Neuronal stem cell (in vitro differentiated cells): ENCODE measurements around the gene TAF6L.

Experiments
- DNase-seq: peaks from one replicate; pipeline ENCODE4 v3.0.0-alpha.2; 2013; ENCODE audit warnings: low spot score
- H2AFZ ChIP-seq: one replicate; pipeline ENCODE4 v1.6.1; 2013; ENCODE audit warnings: mild to moderate bottlenecking, low read length, inconsistent platforms
- H2AK5ac ChIP-seq: 2 replicates; pipeline ENCODE4 v1.6.1; 2013; ENCODE audit warnings: low read depth, mild to moderate bottlenecking, inconsistent platforms, low read length, moderate library complexity, mixed read lengths
- H2BK120ac ChIP-seq: 2 replicates; pipeline ENCODE4 v1.6.1; 2013; ENCODE audit warnings: low read depth, mild to moderate bottlenecking, inconsistent platforms, low read length, moderate library complexity, mixed read lengths
- H2BK12ac ChIP-seq: one replicate; pipeline ENCODE4 v1.6.1; 2013; ENCODE audit warnings: low read length, inconsistent platforms
- H2BK15ac ChIP-seq: 2 replicates; pipeline ENCODE4 v1.6.1; 2013; ENCODE audit warnings: mild to moderate bottlenecking, low read length, inconsistent platforms, mixed read lengths
- H2BK5ac ChIP-seq: one replicate; pipeline ENCODE4 v1.6.1; 2013; ENCODE audit warnings: inconsistent platforms, mild to moderate bottlenecking, low read length, moderate library complexity
- H3K14ac ChIP-seq: one replicate; pipeline ENCODE4 v1.6.1; 2013; ENCODE audit warnings: low read length, inconsistent platforms
- H3K18ac ChIP-seq: 2 replicates; pipeline ENCODE4 v1.6.1; 2013; ENCODE audit warnings: low read length, inconsistent platforms
- H3K23ac ChIP-seq: 2 replicates; pipeline ENCODE4 v1.6.1; 2013; ENCODE audit warnings: low read depth, mild to moderate bottlenecking, mixed read lengths, low read length, inconsistent platforms; ENCODE audit not compliant: poor library complexity
- H3K27ac ChIP-seq: replicated peaks from 3 replicates; pipeline ENCODE4 v1.5.1; 2013; ENCODE audit warnings: low read length, inconsistent platforms
- H3K27me3 ChIP-seq, 3 experiments: 2 replicates each; pipeline ENCODE4 v1.6.1; 2013; ENCODE audit warnings: low read length in 3 of 3, mild to moderate bottlenecking in 2 of 3, inconsistent platforms in 1 of 3, low read depth in 1 of 3, mixed read lengths in 1 of 3, moderate library complexity in 1 of 3; ENCODE audit not compliant: control insufficient read depth in 3 of 3, insufficient read depth in 3 of 3
- H3K36me3 ChIP-seq, 2 donors: replicated peaks in 1 of 2; 2 replicates each; pipeline ENCODE4 v1.6.1; 2013; ENCODE audit warnings: low read length in 2 of 2; ENCODE audit not compliant: control insufficient read depth in 2 of 2, insufficient read depth in 2 of 2
- H3K4ac ChIP-seq: 2 replicates; pipeline ENCODE4 v1.6.1; 2013; ENCODE audit warnings: inconsistent platforms, mild to moderate bottlenecking, low read length, moderate library complexity
- H3K4me1 ChIP-seq, 2 donors: 1 replicate in 1 of 2; 2 replicates in 1 of 2; pipeline ENCODE4 v1.6.1; 2013; ENCODE audit warnings: low read length in 2 of 2, low read depth in 1 of 2; ENCODE audit not compliant: control insufficient read depth in 2 of 2, insufficient read depth in 1 of 2
- H3K4me2 ChIP-seq: one replicate; pipeline ENCODE4 v1.6.1; 2013; ENCODE audit warnings: mild to moderate bottlenecking, low read length, inconsistent platforms; ENCODE audit not compliant: insufficient read depth, poor library complexity, severe bottlenecking
- H3K4me3 ChIP-seq, 2 donors: 2 replicates each; pipeline ENCODE4 v1.5.1; 2013; ENCODE audit warnings: low read length in 2 of 2, mild to moderate bottlenecking in 2 of 2, inconsistent platforms in 1 of 2, moderate library complexity in 1 of 2
- H3K79me1 ChIP-seq: one replicate; pipeline ENCODE4 v1.6.1; 2013; ENCODE audit warnings: low read depth, mild to moderate bottlenecking, inconsistent platforms, low read length, moderate library complexity
- H3K9ac ChIP-seq: one replicate; pipeline ENCODE4 v1.6.1; 2013; ENCODE audit warnings: mild to moderate bottlenecking, low read depth, low read length, inconsistent platforms; ENCODE audit not compliant: poor library complexity
- H3K9me3 ChIP-seq, 2 donors: replicated peaks in 1 of 2; 2 replicates each; pipeline versions ENCODE3 to v1.6.1; 2013; ENCODE audit warnings: low read length in 2 of 2, mild to moderate bottlenecking in 2 of 2, inconsistent platforms in 1 of 2, low read depth in 1 of 2, mixed read lengths in 1 of 2, moderate library complexity in 1 of 2; ENCODE audit not compliant: control insufficient read depth in 2 of 2, insufficient read depth in 1 of 2
- H4K8ac ChIP-seq: one replicate; pipeline ENCODE4 v1.6.1; 2013; ENCODE audit warnings: low read depth, mild to moderate bottlenecking, inconsistent platforms, low read length, moderate library complexity
- H4K91ac ChIP-seq: one replicate; pipeline ENCODE4 v1.6.1; 2013; ENCODE audit warnings: low read length, low read depth, mild to moderate bottlenecking, inconsistent platforms; ENCODE audit not compliant: poor library complexity
- WGBS, 2 donors: extraction: QIAGEN DNeasy Blood & Tissue Kit; methylation state at CpG; one replicate each; pipeline ENCODE4 v1.1.7; 2013; ENCODE audit warnings: missing lambda C conversion rate in 2 of 2, mixed read lengths in 1 of 2; ENCODE audit not compliant: insufficient read length in 2 of 2, insufficient replicate concordance in 1 of 2; ENCODE audit errors: extremely low coverage in 2 of 2; 5-methylcytosine and 5-hydroxymethylcytosine counted together

Gene TAF6L

GRCh38 chr11:62792202-62792575 lies 21.0 kb downstream of the TAF6L start:
- Histone ChIP-seq H3K23ac (peak overlapping the region; percentile 68), H2BK5ac (no peak overlapping the region), H3K4ac (no peak overlapping the region), H3K27ac (peak overlapping the region; percentile 25), H3K79me1 (peaks cover 4% of the 10 kb centered on the region), H3K9ac (peak overlapping the region; percentile 17), H3K4me2 (no peak overlapping the region), H2AK5ac (peak overlapping the region; percentile 28), H4K91ac (no peak overlapping the region), H3K36me3 (peaks cover 37 to 89% of the 10 kb centered on the region in 2 donors), H3K9me3 (no peaks in the 10 kb centered on the region), H3K4me1 (peaks cover 5 to 10% of the 10 kb centered on the region in 2 donors), H3K14ac (no peak overlapping the region), H3K4me3 (peak overlapping the region in 1 of 2 donors; percentile 91), H2AFZ (peak overlapping the region; percentile 88), H3K27me3 (no peaks in the 10 kb centered on the region), H2BK120ac (no peak overlapping the region), H3K18ac (no peak overlapping the region), H4K8ac (no peak overlapping the region), H2BK15ac (no peak overlapping the region), H2BK12ac (no peak overlapping the region)
- WGBS, 2 donors = no CpG with 5 or more reads among the region's 11 CpGs
- no peak for DNase-seq

DNA sequence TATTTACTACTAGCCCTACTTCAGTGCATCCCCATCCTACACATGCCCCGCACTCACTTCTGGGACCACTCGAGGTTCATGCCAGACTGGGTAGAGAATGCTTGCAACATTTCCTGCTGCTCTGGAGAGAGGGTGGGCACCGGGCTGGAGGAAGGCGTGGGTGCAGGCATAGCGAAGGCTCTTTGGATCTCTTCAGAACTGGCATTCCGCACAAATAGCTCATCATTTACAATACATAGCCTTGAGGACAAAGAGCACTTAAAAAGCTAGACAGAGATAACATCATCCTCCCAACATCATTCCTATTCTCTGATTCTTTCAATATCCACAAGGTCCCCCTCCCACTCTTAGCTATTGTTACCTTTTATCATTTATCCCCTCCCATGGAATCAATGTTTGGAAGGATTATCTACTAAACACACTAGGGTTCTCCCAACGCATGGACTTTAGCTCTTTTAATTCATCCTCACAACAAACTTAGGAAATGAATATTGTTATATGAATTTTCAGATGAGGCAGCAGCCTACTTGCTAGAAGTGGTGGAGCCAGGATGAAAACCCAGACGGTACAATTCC lies 23.1 kb downstream of the TAF6L start:
- H3K27ac ChIP-seq = no peak overlapping the region
- H3K14ac ChIP-seq = no peak overlapping the region
- no peak overlapping the region for H2AK5ac ChIP-seq
- peaks cover 4% of the 10 kb centered on the region for H3K79me1 ChIP-seq
- no peak overlapping the region for H2BK15ac ChIP-seq
- peaks cover 5 to 7% of the 10 kb centered on the region in 2 donors for H3K4me1 ChIP-seq
- H3K4me2 ChIP-seq = no peak overlapping the region
- no peaks in the 10 kb centered on the region for H3K9me3 ChIP-seq
- no peak overlapping the region for H2BK12ac ChIP-seq
- WGBS, 2 donors = no CpG with 5 or more reads among the region's 8 CpGs
- H4K91ac ChIP-seq = no peak overlapping the region
- no peak overlapping the region for H2BK120ac ChIP-seq
- no peak overlapping the region for H3K18ac ChIP-seq
- no peak overlapping the region for H3K4ac ChIP-seq
- H3K27me3 ChIP-seq = no peaks in the 10 kb centered on the region
- H2AFZ ChIP-seq = no peak overlapping the region
- H4K8ac ChIP-seq = no peak overlapping the region
- H3K23ac ChIP-seq = no peak overlapping the region
- DNase-seq = no peak
- H3K4me3 ChIP-seq = no peak overlapping the region
- no peak overlapping the region for H3K9ac ChIP-seq
- peaks cover 44 to 95% of the 10 kb centered on the region in 2 donors for H3K36me3 ChIP-seq
- H2BK5ac ChIP-seq = no peak overlapping the region

GRCh38 chr11:62796281-62796680 lies 25.1 kb downstream of the TAF6L start:
- no CpG with 5 or more reads among the region's 7 CpGs for WGBS, 2 donors
- H3K9ac ChIP-seq = no peak overlapping the region
- no peak overlapping the region for H2BK12ac ChIP-seq
- H3K9me3 ChIP-seq = no peaks in the 10 kb centered on the region
- H2AK5ac ChIP-seq = no peak overlapping the region
- no peaks in the 10 kb centered on the region for H3K27me3 ChIP-seq
- no peak overlapping the region for H4K8ac ChIP-seq
- no peak overlapping the region for H3K14ac ChIP-seq
- H3K18ac ChIP-seq = no peak overlapping the region
- H2BK15ac ChIP-seq = no peak overlapping the region
- no peak overlapping the region for H2AFZ ChIP-seq
- no peak for DNase-seq
- H3K36me3 ChIP-seq = peaks cover 50 to 96% of the 10 kb centered on the region in 2 donors
- H3K27ac ChIP-seq = no peak overlapping the region
- H3K4me1 ChIP-seq = peaks cover 4% of the 10 kb centered on the region in 2 donors
- no peak overlapping the region for H2BK120ac ChIP-seq
- H3K23ac ChIP-seq = no peak overlapping the region
- no peak overlapping the region for H3K4me2 ChIP-seq
- H3K4ac ChIP-seq = no peak overlapping the region
- H4K91ac ChIP-seq = no peak overlapping the region
- no peak overlapping the region for H3K4me3 ChIP-seq
- H3K79me1 ChIP-seq = peaks cover 2% of the 10 kb centered on the region
- H2BK5ac ChIP-seq = no peak overlapping the region

DNA sequence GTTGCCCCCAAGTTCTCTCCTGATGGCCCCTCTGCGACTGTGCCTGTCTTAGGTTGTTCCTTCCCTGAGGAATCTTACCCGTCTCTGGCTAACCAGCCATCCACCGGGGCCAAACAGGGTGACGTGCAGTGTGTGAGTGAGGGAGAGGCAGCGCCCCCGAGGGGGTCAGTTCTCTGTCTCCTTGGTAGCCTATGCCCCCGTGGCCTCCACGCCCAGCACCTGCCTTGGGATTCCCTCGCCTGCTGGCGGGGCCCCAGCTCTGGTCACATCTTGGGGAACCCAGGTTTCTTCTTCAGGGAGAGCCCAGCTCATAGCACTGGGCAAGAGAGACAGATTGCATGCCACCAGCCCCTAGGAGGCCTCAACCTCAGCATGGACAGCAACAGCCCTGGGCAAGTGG lies 28.3 kb downstream of the TAF6L start:
- Histone ChIP-seq H3K4ac (no peak overlapping the region), H3K23ac (no peak overlapping the region), H3K4me3 (no peak overlapping the region), H3K9ac (no peak overlapping the region), H3K18ac (no peak overlapping the region), H3K9me3 (no peaks in the 10 kb centered on the region), H2BK120ac (no peak overlapping the region), H2BK15ac (no peak overlapping the region), H2AK5ac (no peak overlapping the region), H2BK12ac (no peak overlapping the region), H3K27me3 (no peaks in the 10 kb centered on the region), H3K4me2 (no peak overlapping the region), H3K14ac (no peak overlapping the region), H4K91ac (no peak overlapping the region), H3K36me3 (peaks cover 55 to 95% of the 10 kb centered on the region in 2 donors), H2AFZ (no peak overlapping the region), H3K4me1 (peaks cover 3 to 6% of the 10 kb centered on the region in 2 donors), H3K27ac (no peak overlapping the region), H3K79me1 (no peaks in the 10 kb centered on the region), H2BK5ac (no peak overlapping the region), H4K8ac (no peak overlapping the region)
- WGBS, 2 donors = no CpG with 5 or more reads among the region's 10 CpGs
- DNase-seq = no peak
